GM19239 (cell line): Measurements from ENCODE around the gene NAV1.

Experiments
- DNase-seq: peaks from one replicate; pipeline ENCODE4 v3.0.0; 2011; ENCODE audit warnings: low spot score; ENCODE audit not compliant: insufficient read length
- FAIRE-seq: peaks from 2 replicates; lab custom pipeline; 2011; peaks lifted over from hg19 to GRCh38; lab: Jason Lieb, UNC

Gene NAV1

DNA sequence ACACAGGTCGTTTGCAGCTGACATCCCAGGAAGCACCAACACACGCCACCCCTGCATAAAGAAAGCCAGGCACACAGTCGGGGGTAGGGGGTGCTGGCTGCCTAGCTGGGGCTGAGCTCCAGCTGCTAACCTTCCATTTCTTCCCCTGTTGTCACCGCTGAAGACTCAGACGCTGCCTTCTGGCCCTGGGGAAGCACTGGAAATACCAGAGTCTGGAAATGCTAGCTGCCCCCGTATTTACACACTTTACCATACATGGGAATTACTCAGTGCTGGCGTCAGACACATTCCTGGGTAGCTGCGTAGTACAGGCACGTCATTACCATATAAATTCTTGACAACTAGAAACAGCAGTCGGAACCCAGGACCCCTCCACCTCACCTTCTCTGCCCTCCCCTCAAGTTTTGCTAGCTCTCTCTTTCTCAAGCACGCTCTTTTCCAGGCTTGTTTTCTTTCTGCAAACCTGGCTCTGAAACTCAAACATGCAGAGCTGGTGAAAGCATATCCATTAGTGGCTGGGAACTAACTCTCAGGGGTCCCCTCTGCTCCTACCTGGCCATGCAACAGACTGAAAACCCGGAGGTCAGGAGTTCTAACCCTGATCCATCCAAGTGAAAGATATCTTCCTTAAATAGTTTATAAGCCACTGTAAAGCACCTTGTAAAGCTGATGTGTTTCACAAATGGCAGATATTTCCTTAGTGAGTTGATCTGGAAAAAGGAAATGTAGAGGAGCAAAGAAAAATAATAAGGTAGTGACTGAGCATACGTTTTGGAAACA lies 35.3 kb upstream of the NAV1 start:
- no peak for FAIRE-seq

GRCh38 chr1:201504179-201504631 lies 34.7 kb upstream of the NAV1 start:
- FAIRE-seq (no peak), DNase-seq (no peak)

More for the DNA sequence above, 35.3 kb upstream of the NAV1 start:
- DNase-seq = no peak

DNA sequence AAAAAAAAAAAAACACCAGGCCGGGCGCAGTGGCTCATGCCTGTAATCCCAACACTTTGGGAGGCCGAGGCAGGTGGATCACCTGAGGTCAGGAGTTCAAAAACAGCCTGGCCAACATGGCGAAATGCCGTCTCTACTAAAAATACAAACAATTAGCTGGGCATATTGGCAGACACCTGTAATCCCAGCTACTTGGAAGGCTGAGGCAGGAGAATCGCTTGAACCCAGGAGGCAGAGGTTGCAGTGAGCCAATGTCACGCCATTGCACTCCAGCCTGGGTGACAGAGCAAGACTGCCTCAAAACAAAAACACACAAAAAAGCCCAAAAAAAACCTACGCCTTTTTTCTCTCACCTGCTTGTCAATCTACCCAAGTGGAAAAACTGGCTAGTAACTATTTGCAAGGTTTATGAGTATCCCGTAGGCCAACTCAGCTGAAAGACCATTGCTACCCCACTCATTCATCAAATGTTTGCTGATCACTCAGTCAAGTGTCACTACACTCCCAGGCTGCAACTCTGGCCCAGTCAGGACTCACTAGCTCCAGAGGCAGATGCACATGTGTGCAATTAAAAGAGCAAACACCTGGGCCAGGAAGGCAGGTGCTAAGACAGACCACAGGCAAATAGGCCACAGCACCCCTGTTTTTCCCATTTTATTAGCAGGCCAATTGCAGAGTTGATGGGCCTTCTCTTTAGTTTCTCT lies 34.0 kb upstream of the NAV1 start:
- DNase-seq (no peak), FAIRE-seq (no peak)

GRCh38 chr1:201505503-201505890 lies 33.4 kb upstream of the NAV1 start:
- no peak for DNase-seq
- FAIRE-seq = no peak

DNA sequence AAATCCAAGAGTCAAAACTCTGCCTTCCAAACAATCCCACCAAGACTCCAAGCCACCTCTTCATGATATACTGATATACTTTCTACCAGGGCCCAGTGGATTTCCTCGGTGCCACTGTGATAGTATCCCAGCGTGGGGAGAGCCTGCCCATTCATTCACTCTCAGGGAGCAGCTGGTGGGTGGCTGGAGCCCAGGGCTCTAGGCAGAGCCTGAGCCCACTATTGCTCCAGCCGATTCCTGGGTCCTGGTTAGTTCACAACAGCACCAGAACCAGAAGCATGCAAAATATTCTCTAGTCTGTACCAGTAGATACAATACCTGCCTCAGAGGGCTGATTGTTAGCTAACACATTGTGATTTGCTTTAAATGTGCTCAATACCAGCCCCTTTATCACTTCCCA lies 32.8 kb upstream of the NAV1 start:
- FAIRE-seq (no peak), DNase-seq (no peak)

GRCh38 chr1:201506557-201507359 lies 32.2 kb upstream of the NAV1 start, which contains the start of gene CSRP1:
Gene CSRP1 (minus strand): TSS chr1:201507123. CDS start chr1:201496303, 10,820 bp downstream.
- FAIRE-seq (peak; percentile 84), DNase-seq (peak; percentile 95)

DNA sequence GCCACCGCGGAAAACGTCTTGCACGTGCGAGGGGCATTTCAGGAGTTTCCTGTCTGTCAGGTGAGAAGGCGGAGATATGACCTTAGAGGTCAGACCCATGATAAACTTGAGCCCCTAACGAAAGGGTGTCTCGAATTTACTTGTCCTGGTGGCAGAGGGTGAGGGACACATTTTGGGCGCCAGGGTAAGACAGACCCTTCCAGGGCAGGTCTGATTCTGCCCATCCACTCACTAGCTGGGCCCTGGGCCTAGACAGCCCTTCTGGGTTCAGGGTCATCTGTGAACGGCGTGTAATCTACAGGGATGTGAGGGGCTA lies 31.6 kb upstream of the NAV1 start:
- no peak for DNase-seq
- peak; percentile 39 for FAIRE-seq

DNA sequence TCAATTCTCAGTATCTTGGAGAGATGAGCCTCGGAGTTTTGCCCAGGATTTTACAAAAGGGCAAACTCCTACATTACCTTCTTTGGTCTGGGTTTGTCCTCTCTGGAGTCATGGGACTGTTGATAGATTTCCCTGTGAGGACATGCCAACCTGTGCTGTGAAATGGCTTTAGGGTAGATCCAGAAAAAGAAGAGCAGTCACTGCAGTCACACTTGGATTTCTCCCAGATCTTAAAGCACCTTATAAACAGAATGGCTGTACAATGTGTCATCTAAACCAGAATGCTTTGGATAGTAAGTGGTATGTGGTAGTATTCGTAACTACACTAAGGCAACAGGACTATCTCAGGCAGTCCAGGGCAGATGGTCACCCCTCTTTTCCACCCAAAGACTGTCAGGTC lies 30.1 kb upstream of the NAV1 start:
- FAIRE-seq (no peak), DNase-seq (no peak)

- FAIRE-seq (no peak), DNase-seq (no peak)
Observed at GRCh38 chr1:201509601-201510374, 29.1 kb upstream of the NAV1 start.

DNA sequence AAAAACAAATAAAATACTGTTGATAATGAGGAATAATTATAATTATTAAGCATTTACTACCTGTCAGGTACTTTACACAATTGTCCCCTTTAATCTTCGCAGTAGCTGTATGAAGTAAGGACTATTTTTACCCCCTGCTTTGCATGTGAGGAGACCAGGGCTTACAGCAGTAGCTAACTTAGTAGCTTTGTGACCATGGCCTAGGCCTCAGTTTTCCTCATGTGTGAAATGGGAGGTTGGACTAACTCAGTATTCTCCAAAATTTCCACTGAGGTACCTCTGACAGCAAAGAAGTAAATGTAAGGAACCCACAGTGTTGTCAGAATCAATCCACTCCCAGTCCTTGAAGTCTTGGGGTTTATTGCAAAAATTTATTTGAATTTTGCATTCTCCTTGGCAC lies 28.2 kb upstream of the NAV1 start:
- FAIRE-seq = no peak
- DNase-seq = no peak

- DNase-seq = no peak
- no peak for FAIRE-seq
Observed at GRCh38 chr1:201511396-201511940, 27.5 kb upstream of the NAV1 start.

DNA sequence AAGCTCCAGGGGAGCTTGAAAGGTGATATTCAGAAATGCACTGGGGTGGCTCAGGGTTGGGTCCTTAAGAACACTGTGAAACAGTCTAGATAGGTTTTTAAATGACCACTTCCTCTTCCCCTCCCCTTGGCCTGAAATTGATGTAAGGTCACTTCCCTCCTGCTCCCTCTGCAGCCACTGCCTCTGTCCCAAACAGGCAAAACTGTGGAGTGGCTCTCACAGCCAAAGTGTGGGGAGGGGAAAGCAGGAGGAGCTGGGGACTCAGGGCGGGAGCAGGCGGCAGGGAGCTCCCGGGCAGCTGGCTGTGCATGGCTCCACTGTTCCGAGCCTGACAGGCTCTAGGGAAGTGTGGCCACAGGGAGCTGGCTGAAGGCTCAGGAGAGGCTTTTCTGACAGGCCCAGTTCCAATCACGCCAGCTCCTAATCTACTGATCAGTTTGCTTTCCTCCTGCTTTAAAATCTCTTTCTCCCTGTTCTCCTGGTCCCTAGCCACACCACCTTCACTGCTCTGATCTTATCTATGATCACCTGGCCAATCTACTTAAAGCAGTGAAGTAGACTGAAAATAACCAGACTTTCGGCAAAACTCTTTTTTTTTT lies 26.9 kb upstream of the NAV1 start:
- FAIRE-seq = peak; percentile 59
- peak; percentile 31 for DNase-seq

DNA sequence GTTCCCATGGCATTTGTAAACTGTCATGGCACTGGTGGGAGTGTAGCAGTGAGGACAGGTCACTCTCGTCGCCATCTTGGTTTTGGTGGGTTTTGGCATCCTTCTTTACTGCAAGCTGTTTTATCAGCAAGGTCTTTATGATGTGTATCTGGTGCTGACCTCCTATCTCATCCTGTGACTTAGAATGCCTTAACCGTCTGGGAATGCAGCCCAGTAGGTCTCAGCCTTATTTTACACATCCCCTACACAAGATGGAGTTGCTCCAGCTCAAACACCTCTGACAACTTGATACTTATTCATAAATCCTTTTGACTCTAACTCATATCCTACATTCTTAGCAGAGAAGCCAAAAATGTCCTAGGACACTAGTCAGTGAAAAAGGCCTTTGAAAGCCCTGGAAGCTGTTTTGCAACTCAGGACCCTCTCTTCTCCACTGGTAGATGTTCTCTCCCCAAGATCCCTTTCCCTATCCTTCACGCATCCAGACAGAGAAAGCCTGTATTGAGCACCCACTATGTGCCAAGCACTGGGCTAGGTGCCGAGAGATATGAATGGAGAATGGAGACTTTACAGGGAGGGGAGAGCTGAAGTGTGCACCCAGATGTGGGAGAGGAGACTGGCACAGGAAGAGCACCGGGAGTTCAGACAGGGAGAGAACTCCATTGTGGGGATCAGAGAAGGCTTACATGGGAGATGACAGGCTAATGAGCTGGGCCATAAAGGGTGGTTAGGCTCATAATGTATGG lies 25.3 kb upstream of the NAV1 start:
- FAIRE-seq = no peak

DNA sequence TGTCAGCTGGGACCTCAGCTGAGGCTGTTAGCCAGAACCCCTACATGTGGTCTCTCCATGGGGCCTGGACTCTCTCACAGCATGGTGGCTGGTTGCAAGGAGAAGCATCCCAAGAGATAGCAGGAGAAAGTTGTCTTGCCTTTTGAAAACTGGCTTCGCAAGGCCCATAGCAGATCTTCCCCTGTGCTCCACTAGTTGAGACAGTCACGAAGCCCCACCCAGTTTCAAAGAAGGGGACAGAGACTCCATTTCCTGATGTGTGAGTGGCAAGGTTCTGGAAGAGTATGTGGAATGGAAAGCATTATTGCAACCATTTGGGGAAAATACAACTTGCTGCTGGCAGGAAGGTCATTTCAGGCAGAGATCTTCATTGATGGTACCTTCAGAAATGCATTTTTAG lies 24.5 kb upstream of the NAV1 start:
- DNase-seq = no peak
- no peak for FAIRE-seq

More for the DNA sequence above, 25.3 kb upstream of the NAV1 start:
- no peak for DNase-seq

GRCh38 chr1:201515062-201515750 lies 23.7 kb upstream of the NAV1 start:
- no peak for DNase-seq
- FAIRE-seq = no peak

- DNase-seq (no peak), FAIRE-seq (no peak)
Observed at GRCh38 chr1:201515895-201516294, 23.0 kb upstream of the NAV1 start.

DNA sequence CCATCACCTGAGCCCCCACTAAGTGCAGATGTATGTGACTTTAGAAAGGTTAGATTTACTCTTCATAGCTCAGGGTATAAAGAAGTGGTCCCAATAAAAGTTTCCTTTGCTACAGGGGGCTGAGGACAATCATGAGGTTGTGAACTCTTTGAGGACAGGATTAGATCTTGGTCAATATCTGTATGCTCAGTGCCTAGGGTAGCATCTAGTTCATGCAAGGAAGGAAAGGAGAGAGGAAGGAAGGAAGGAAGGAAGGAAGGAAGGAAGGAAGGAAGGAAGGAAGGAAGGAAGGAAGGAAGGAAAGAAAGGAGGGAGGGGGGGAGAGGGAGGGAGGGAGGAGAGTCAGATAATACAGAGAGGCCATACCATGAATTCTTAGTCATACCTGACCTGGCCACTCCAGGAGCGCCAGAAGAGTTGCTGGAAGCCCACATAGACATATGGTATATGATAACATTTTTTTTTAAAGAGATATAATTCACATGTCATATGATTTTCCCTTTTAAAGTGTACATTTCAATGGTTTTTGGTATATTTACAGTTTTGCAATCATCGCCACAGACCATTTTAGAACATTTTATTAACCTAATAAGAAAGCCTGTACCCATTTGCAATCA lies 22.3 kb upstream of the NAV1 start:
- FAIRE-seq = no peak

DNA sequence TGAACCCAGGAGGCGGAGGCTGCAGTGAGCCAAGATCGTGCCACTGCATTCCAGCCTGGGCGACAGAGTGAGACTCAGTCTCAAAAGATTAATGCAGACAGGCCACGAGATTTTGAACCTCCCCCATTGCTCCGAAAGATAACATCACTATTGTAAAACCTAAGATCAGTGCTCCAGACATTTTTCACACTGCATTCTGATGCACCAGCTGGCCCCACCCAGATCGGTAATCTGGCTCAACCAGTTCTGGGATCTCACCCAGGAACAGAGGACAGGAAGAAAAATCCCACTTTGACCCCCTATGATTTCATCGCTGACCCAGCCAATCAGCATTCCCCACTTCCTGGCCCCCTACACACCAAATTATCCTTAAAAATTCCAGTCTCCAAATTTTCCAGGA lies 21.3 kb upstream of the NAV1 start:
- DNase-seq (no peak), FAIRE-seq (no peak)

More for the DNA sequence above, 22.3 kb upstream of the NAV1 start:
- DNase-seq = no peak
